ENCODE data around the gene MAST2. TPM values are rescaled to one million over a fixed set of nuclear protein-coding genes. Genes with fewer than 3 reads are reported as not detected.

Gene MAST2
- total RNA-seq, 4 donors from 2014 or later, result 18.8 to 22.2 (median 20.2) TPM

DNA sequence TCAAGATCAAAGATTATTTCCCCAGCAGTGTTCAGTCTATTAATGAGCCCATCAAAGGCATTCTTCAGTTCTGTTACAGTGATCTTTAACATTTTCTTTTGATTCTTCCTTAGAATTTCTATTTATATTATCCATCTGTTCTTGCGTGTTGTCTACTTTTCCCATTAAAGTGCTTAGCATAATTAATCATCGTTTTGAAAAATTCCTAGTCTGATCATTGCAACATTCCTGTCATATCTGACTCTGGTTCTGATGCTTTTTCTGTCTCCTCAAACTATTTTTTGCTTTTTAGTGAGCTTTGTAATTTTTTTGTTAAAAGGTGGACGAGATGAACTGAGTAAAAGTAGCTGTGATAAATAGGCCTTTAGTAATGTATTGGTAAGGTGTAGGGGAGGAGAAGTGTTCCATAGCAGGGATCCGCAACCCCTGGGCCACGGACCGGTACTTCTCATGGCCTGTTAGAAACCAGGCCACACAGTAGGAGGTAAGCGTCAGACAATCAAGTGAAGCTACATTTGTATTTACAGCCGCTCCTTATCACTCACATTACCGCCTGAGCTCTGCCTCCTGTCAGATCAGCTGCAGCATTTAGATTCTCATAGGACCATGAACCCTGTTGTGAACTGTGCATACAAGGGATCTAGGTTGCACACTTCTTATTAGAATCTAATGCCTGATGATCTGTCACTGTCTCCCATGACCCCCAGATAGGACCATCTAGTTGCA, 165.7 kb downstream of the MAST2 start:
- DNase-seq, result no peak
- 96% methylated on average over 9 of the region's 9 CpGs for WGBS, 2 donors
- Histone ChIP-seq H3K9me3 (no peaks in the 10 kb centered on the region), H3K4me1 (no peaks in the 10 kb centered on the region), H3K4me3 (replicated peaks in 1 of 3) (no peak overlapping the region), H3K27me3 (no peaks in the 10 kb centered on the region), H3K36me3 (no peaks in the 10 kb centered on the region), H3K27ac (no peak overlapping the region)
- no peak for TF ChIP-seq POLR2A (IDR thresholded peaks at IDR 0.05)
- TF ChIP-seq, protein P1, sequence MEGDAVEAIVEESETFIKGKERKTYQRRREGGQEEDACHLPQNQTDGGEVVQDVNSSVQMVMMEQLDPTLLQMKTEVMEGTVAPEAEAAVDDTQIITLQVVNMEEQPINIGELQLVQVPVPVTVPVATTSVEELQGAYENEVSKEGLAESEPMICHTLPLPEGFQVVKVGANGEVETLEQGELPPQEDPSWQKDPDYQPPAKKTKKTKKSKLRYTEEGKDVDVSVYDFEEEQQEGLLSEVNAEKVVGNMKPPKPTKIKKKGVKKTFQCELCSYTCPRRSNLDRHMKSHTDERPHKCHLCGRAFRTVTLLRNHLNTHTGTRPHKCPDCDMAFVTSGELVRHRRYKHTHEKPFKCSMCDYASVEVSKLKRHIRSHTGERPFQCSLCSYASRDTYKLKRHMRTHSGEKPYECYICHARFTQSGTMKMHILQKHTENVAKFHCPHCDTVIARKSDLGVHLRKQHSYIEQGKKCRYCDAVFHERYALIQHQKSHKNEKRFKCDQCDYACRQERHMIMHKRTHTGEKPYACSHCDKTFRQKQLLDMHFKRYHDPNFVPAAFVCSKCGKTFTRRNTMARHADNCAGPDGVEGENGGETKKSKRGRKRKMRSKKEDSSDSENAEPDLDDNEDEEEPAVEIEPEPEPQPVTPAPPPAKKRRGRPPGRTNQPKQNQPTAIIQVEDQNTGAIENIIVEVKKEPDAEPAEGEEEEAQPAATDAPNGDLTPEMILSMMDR (IDR thresholded peaks at IDR 0.05), result no peak
- intact Hi-C loops (cut with DNase I), result no loop called here

GRCh38 chr1:45969866-45970265, 166.5 kb downstream of the MAST2 start:
- no peak for TF ChIP-seq POLR2A (IDR thresholded peaks at IDR 0.05)
- TF ChIP-seq, protein P1 (IDR thresholded peaks at IDR 0.05), result no peak
- WGBS, 2 donors, result 79 to 97% methylated on average over 3 of the region's 3 CpGs
- peak overlapping the region in 2 of 3 donors; percentile 28 to 30 for H3K27ac ChIP-seq
- no peaks in the 10 kb centered on the region for H3K36me3 ChIP-seq
- no peak overlapping the region for H3K4me3 ChIP-seq (replicated peaks in 1 of 3)
- H3K4me1 ChIP-seq, result peaks cover 0 to 3% of the 10 kb centered on the region in 2 donors
- no peak for DNase-seq
- no peaks in the 10 kb centered on the region for H3K27me3 ChIP-seq
- no peaks in the 10 kb centered on the region for H3K9me3 ChIP-seq
- intact Hi-C loops (cut with DNase I), result no loop called here

- Histone ChIP-seq H3K27ac (no peak overlapping the region), H3K4me3 (replicated peaks in 1 of 3) (no peak overlapping the region), H3K27me3 (no peaks in the 10 kb centered on the region), H3K4me1 (peaks cover 0 to 6% of the 10 kb centered on the region in 2 donors), H3K36me3 (no peaks in the 10 kb centered on the region), H3K9me3 (no peaks in the 10 kb centered on the region)
- 98 to 99% methylated on average over 3 of the region's 3 CpGs for WGBS, 2 donors
- no peak for DNase-seq
- TF ChIP-seq POLR2A (IDR thresholded peaks at IDR 0.05), result no peak
- TF ChIP-seq, protein P1 (IDR thresholded peaks at IDR 0.05), result no peak
- intact Hi-C loops (cut with DNase I), result no loop called here
Measured at GRCh38 chr1:45971335-45971734, 167.9 kb downstream of the MAST2 start.

DNA sequence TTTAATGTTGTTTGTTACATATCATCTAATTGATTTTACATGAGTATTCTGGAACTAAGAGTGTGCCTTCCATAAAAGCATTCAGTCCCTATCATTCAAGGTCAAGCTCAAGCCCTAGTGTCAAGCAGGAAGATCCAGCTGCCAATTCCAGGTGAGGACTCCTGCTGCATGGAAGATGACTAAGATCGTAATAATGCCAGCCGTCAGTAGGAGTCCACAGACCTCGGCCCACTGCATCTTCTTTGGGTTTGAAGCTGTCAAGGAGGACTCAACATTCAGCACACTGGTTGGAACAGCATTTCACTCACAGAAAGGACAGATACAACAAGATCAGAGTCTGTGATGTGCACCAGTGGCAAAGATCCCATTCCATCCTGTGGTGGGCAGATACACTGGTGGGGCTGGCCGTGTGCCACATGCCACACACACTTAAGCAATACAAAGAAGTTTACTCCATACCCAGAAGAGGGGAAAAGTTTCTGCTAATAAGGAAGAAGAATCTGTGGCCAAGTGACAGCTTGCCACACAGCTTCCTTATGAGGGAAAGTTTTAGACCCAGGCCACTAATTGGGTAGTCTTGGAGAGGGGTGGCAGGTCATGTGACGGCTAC, 168.6 kb downstream of the MAST2 start:
- Histone ChIP-seq H3K4me1 (peaks cover 0 to 6% of the 10 kb centered on the region in 2 donors), H3K27ac (no peak overlapping the region)

More for the DNA sequence above, 168.6 kb downstream of the MAST2 start:
- Histone ChIP-seq H3K36me3 (no peaks in the 10 kb centered on the region), H3K9me3 (no peaks in the 10 kb centered on the region), H3K27me3 (no peaks in the 10 kb centered on the region), H3K4me3 (replicated peaks in 1 of 3) (no peak overlapping the region)
- DNase-seq, result no peak
- intact Hi-C loops (cut with DNase I), result no loop called here
- TF ChIP-seq POLR2A (IDR thresholded peaks at IDR 0.05), result no peak
- TF ChIP-seq, protein P1 (IDR thresholded peaks at IDR 0.05), result no peak
- 95% methylated on average over 5 of the region's 5 CpGs for WGBS, 2 donors
